K562 (cell line): Measurements from ENCODE around the gene GGCT. TPM values are rescaled to one million over a fixed set of nuclear protein-coding genes. Genes with fewer than 3 reads are reported as not detected.

ENCODE experiments used
- ARID3B ChIP-seq: fragments of 250-450 bp; sonication (Bioruptor Pico); IDR thresholded peaks from 2 replicates; pipeline ENCODE4 v1.4.0; 2020; ENCODE audit warnings: borderline replicate concordance
- HOMEZ ChIP-seq: fragments of 250-450 bp; sonication (Bioruptor Pico); IDR thresholded peaks from 2 replicates; pipeline ENCODE4 v1.4.0; 2020; ENCODE audit warnings: mild to moderate bottlenecking, moderate library complexity
- MCM7 ChIP-seq, 2 experiments: fragments of 450-650 bp; IDR thresholded peaks; 2 replicates each; pipeline ENCODE4 v1.6.1; 2016 to 2018
- NCOA2 ChIP-seq, 2 experiments: fragments of 450-650 bp; IDR thresholded peaks; 2 replicates each; pipeline ENCODE4 v1.6.1; 2018; ENCODE audit warnings: mild to moderate bottlenecking in 2 of 2, moderate library complexity in 1 of 2; ENCODE audit not compliant: partially characterized antibody in 2 of 2
- PBX2 ChIP-seq, 2 experiments: IDR thresholded peaks in 1 of 2; conservative IDR thresholded peaks in 1 of 2; 2 replicates each; pipeline ENCODE4 v1.6.1; 2016; ENCODE audit warnings: low read depth in 2 of 2, mild to moderate bottlenecking in 1 of 2, missing compliant biosample characterization in 1 of 2, missing genetic modification characterization in 1 of 2, moderate library complexity in 1 of 2
- PCBP2 ChIP-seq: fragments of 200-400 bp; formaldehyde crosslinking; IDR thresholded peaks from 2 replicates; pipeline ENCODE4 v1.6.1; 2018; ENCODE audit warnings: low read length, low read depth, mild to moderate bottlenecking, moderate library complexity; ENCODE audit not compliant: poor library complexity, severe bottlenecking
- PRMT5 ChIP-seq: sonication (generic); formaldehyde crosslinking; IDR thresholded peaks from 2 replicates; pipeline ENCODE4 v1.5.0; 2020; ENCODE audit warnings: missing genetic modification reagents
- XRCC5 ChIP-seq: fragments of 200-400 bp; formaldehyde crosslinking; IDR thresholded peaks from 2 replicates; pipeline ENCODE4 v1.6.1; 2017; ENCODE audit warnings: low read depth, mild to moderate bottlenecking, low read length
- ZNF407 ChIP-seq: fragments of 450-650 bp; IDR thresholded peaks from 2 replicates; pipeline ENCODE4 v1.6.1; 2016; ENCODE audit warnings: low read depth
- ZNF695 ChIP-seq: fragments of 450-650 bp; formaldehyde crosslinking; IDR thresholded peaks from 2 replicates; pipeline ENCODE4 v1.4.0; 2020; ENCODE audit warnings: mild to moderate bottlenecking, moderate library complexity
- ZNF707 ChIP-seq: fragments of 250-450 bp; sonication (Bioruptor Pico); conservative IDR thresholded peaks from 2 replicates; pipeline ENCODE4 v1.8.0; 2022; ENCODE audit warnings: inconsistent platforms, mild to moderate bottlenecking, moderate library complexity
- ZNF766 ChIP-seq: fragments of 200-800 bp; sonication (Bioruptor generic); conservative IDR thresholded peaks from 2 replicates; pipeline ENCODE4 v1.6.1; 2016; ENCODE audit warnings: missing genetic modification characterization, missing compliant biosample characterization
- polyA plus RNA-seq, 8 experiments: library from polyadenylated mRNA; depleted of rRNA in 4 of 8; stranded (reverse) in 5 of 8; unstranded in 3 of 8; fragments of >200 nt; fragmentation: Nextera tagmentation in 2 of 8; fragmentation: Illumina TruSeq in 1 of 8; extraction: Ambion mirVana in 2 of 8; extraction: Trizol in 1 of 8; gene quantifications; 2 replicates each; pipeline versions ENCODE4 v1.2.1 to v1.2.3, GENCODE V29; 2011 to 2014; ENCODE audit warnings: inconsistent platforms in 1 of 8, missing spikeins in 1 of 8
- total RNA-seq, 7 experiments: library from RNA; depleted of rRNA in 6 of 7; stranded (reverse); fragments of >200 nt in 6 of 7; fragmentation: Illumina TruSeq in 2 of 7; extraction: Trizol in 2 of 7; gene quantifications; 2 replicates each; pipeline versions ENCODE4 v1.2.1 to v1.2.3, GENCODE V29; 2011 to 2021; ENCODE audit warnings: low replicate concordance in 1 of 7

The GGCT gene
- total and polyA plus RNA-seq, 9 of the 15 experiments (the other 6 are each of a cell fraction or from before 2014, with no cell fraction given): 79.0 to 349 (median 136) TPM

GRCh38 chr7:30470163-30470770 is 34.4 kb downstream of the GGCT start (continued):
- TF ChIP-seq ZNF407 (no peak), HOMEZ (CRISPR knock-in tag) (no peak), PBX2 (CRISPR knock-in tag; IDR thresholded peaks at IDR 0.05; ENCODE audit: low read depth) (no peak), PBX2 (tag; conservative IDR thresholded peaks at IDR 0.05; ENCODE audit: low read depth) (peak; percentile 95), ZNF707 (CRISPR knock-in tag) (no peak), PRMT5 (CRISPR knock-in tag) (no peak), NCOA2 (IDR thresholded peaks at IDR 0.05; ENCODE audit: partially characterized antibody in 2 of 2) (no peak), XRCC5 (no peak), PCBP2 (no peak), MCM7 (IDR thresholded peaks at IDR 0.05) (no peak), ARID3B (no peak), ZNF766 (CRISPR knock-in tag) (0 out of 2 replicates have a peak, but pooled peaks have one; percentile 51), ZNF695 (CRISPR knock-in tag) (no peak)
